A549 (cell line): ENCODE measurements around the gene GLS.

ENCODE experiments used
- CBX8 ChIP-seq: fragments of 200-600 bp; sonication (generic); IDR thresholded peaks from 2 replicates; pipeline ENCODE4 v1.6.1; 2016
- POLR2A ChIP-seq: IDR thresholded peaks from 2 replicates; pipeline ENCODE4 v1.6.1; 2012; ENCODE audit warnings: mild to moderate bottlenecking, low read length
- RNF2 ChIP-seq: fragments of 200-600 bp; sonication (generic); IDR thresholded peaks from 2 replicates; pipeline ENCODE4 v1.6.1; 2016; ENCODE audit warnings: low read depth, mild to moderate bottlenecking, antibody characterized with exemption, moderate library complexity, borderline replicate concordance
- TF ChIP-seq, protein P1 (sequence below): fragments of >200 bp; sonication (Bioruptor Twin); formaldehyde crosslinking; IDR thresholded peaks from 3 replicates; pipeline ENCODE4 v1.5.1; 2016

DNA sequence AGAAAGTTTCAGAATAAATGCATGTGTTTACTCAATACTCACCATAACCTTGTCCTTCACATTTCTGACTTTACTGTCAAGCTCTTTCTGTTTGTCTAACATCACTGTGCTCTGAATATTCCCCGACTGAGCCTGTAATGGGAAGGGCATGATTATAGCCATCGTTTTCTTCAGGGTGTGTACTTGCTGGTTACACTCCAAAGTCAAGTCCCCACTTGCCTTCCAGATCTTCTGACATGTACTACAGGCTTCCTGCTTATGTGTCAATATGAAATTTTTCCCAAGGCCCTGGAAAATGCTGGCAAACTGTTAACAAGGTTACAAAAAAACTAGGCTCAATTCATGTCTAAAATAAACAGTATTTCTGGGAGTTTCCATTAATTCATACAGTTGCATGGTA is 120.4 kb downstream of the GLS start:
- TF ChIP-seq, protein P1, sequence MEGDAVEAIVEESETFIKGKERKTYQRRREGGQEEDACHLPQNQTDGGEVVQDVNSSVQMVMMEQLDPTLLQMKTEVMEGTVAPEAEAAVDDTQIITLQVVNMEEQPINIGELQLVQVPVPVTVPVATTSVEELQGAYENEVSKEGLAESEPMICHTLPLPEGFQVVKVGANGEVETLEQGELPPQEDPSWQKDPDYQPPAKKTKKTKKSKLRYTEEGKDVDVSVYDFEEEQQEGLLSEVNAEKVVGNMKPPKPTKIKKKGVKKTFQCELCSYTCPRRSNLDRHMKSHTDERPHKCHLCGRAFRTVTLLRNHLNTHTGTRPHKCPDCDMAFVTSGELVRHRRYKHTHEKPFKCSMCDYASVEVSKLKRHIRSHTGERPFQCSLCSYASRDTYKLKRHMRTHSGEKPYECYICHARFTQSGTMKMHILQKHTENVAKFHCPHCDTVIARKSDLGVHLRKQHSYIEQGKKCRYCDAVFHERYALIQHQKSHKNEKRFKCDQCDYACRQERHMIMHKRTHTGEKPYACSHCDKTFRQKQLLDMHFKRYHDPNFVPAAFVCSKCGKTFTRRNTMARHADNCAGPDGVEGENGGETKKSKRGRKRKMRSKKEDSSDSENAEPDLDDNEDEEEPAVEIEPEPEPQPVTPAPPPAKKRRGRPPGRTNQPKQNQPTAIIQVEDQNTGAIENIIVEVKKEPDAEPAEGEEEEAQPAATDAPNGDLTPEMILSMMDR, result no peak
- TF ChIP-seq RNF2 (no peak), CBX8 (no peak), POLR2A (no peak)
